Measurements from ENCODE around the gene THOP1. TPM values are rescaled to one million over a fixed set of nuclear protein-coding genes. Genes with fewer than 3 reads are reported as not detected.

The THOP1 gene
- polyA plus RNA-seq, 3 donors = 44.7 to 59.9 (median 59.8) TPM

Other genes with a start within 250 kb of the THOP1 start
- gene GNG7, start 82.8 kb upstream of the THOP1 start, polyA plus RNA-seq (ENCODE audit: insufficient read length in 3 of 3) = 1 to 10 TPM; 5.1 to 7.2 (median 5.9) TPM
- 1 to 10 TPM; 2.9 to 3.6 (median 3.5) TPM for gene DIRAS1, start 64.1 kb upstream of the THOP1 start, polyA plus RNA-seq (ENCODE audit: insufficient read length in 3 of 3)
- 10 to 100 TPM; 23.8 to 30.3 (median 26.9) TPM for gene SLC39A3, start 45.5 kb upstream of the THOP1 start, polyA plus RNA-seq (ENCODE audit: insufficient read length in 3 of 3)
- gene SGTA, start 2.2 kb upstream of the THOP1 start, polyA plus RNA-seq (ENCODE audit: insufficient read length in 3 of 3) = 10 to 100 TPM; 48.4 to 66.5 (median 62.8) TPM
- 10 to 100 TPM in 2 of 3 donors, 1 to 10 TPM in 1; 8.3 to 11.3 (median 10.3) TPM for gene ZNF554, start 34.4 kb downstream of the THOP1 start, polyA plus RNA-seq (ENCODE audit: insufficient read length in 3 of 3)
- gene ZNF555, start 56.0 kb downstream of the THOP1 start, polyA plus RNA-seq (ENCODE audit: insufficient read length in 3 of 3) = 10 to 100 TPM; 12.5 to 14.1 (median 12.5) TPM
- 1 to 10 TPM in 2 of 3 donors, under 1 TPM in 1; 0.66 to 1.5 (median 1.5) TPM for gene ZNF556, start 81.8 kb downstream of the THOP1 start, polyA plus RNA-seq (ENCODE audit: insufficient read length in 3 of 3)
- gene ZNF57, start 115.4 kb downstream of the THOP1 start, polyA plus RNA-seq (ENCODE audit: insufficient read length in 3 of 3) = 1 to 10 TPM; 6.9 to 7.6 (median 7.1) TPM
- 1 to 10 TPM; 7.6 to 9.0 (median 8.2) TPM for gene ZNF77, start 159.5 kb downstream of the THOP1 start, polyA plus RNA-seq (ENCODE audit: insufficient read length in 3 of 3)
- 10 to 100 TPM in 1 of 3 donors, 1 to 10 TPM in 2; 8.1 to 10.4 (median 8.3) TPM for gene TLE6, start 192.1 kb downstream of the THOP1 start, polyA plus RNA-seq (ENCODE audit: insufficient read length in 3 of 3)
- gene TLE2, start 243.8 kb downstream of the THOP1 start, polyA plus RNA-seq (ENCODE audit: insufficient read length in 3 of 3) = 10 to 100 TPM; 27.0 to 63.6 (median 39.6) TPM